Left lung (tissue), 10 donors: ENCODE results near the gene ATP6V1D. TPM values are rescaled to one million over a fixed set of nuclear protein-coding genes. Genes with fewer than 3 reads are reported as not detected.

Experiments
- ATAC-seq: fragments of 200-7000 bp; cut with Tn5 transposase; one replicate; pipeline ENCODE4 v1.9.1; 2020; ENCODE audit warnings: moderate library complexity
- DNase-seq, 4 donors: peaks; one replicate each; pipeline ENCODE4 v3.0.0-alpha.2; 2013 to 2020
- H3K27ac ChIP-seq, 2 donors: fragments of 200-600 bp; sonication (generic) in 1 of 2; one replicate each; pipeline versions ENCODE4 v1.5.0 to v1.8.0; 2020 to 2021
- H3K27me3 ChIP-seq, 2 donors: fragments of 200-600 bp; sonication (generic) in 1 of 2; one replicate each; pipeline versions ENCODE4 v1.5.0 to v1.8.0; 2020 to 2021
- H3K36me3 ChIP-seq, 2 donors: fragments of 200-600 bp; sonication (generic) in 1 of 2; one replicate each; pipeline versions ENCODE4 v1.5.0 to v1.8.0; 2020 to 2021
- H3K4me1 ChIP-seq, 2 donors: fragments of 200-600 bp; one replicate each; pipeline ENCODE4 v1.8.0; 2021
- H3K4me3 ChIP-seq, 2 donors: fragments of 200-600 bp; sonication (generic) in 1 of 2; one replicate each; pipeline versions ENCODE4 v1.5.0 to v1.8.0; 2020 to 2021; ENCODE audit warnings: mild to moderate bottlenecking in 1 of 2
- H3K9me3 ChIP-seq, 2 donors: fragments of 200-600 bp; sonication (generic) in 1 of 2; one replicate each; pipeline versions ENCODE4 v1.5.0 to v1.8.0; 2020 to 2021
- intact Hi-C, 2 donors: fragments of 100-400 bp; cut with DNase I; formaldehyde crosslinking; loops; one replicate each; pipeline versions ENCODE4 v1.11.2 to v1.14.2; 2022
- polyA plus RNA-seq, 6 donors: library from polyadenylated mRNA; unstranded; fragments of 120-200 nt; gene quantifications; one replicate each; pipeline ENCODE4 v1.2.1, GENCODE V29; 2013; ENCODE audit not compliant: insufficient read length in 6 of 6
- total RNA-seq, 2 donors: library from RNA; stranded (reverse); fragmentation: NEBNext Ultra II Directional; extraction: Animal tissue kit (Norgen Biotek cat#: 25700); gene quantifications; one replicate each; pipeline ENCODE4 v1.2.1, GENCODE V29; 2021
- TF ChIP-seq, protein P1 (sequence below), 2 donors: fragments of 200-600 bp; sonication (generic) in 1 of 2; IDR thresholded peaks; one replicate each; pipeline versions ENCODE4 v1.5.0 to v1.8.0; 2021; ENCODE audit warnings: antibody characterized with exemption in 2 of 2
- donor health status: DM: no; HTN: yes; CAD: no.
- donor health status: DM: no; HTN: no; CAD: no.

ATP6V1D gene
- total and polyA plus RNA-seq, 8 donors: 71.4 to 109 (median 85.6) TPM

GRCh38 chr14:67392800-67393199, 33.2 kb upstream of the ATP6V1D start:
- Histone ChIP-seq H3K4me1 (no peaks in the 10 kb centered on the region), H3K27me3 (no peaks in the 10 kb centered on the region), H3K9me3 (no peaks in the 10 kb centered on the region), H3K27ac (no peak overlapping the region), H3K36me3 (peaks cover 0 to 5% of the 10 kb centered on the region in 2 donors), H3K4me3 (no peak overlapping the region)
- intact Hi-C loops: no loop called here
- no peak for ATAC-seq
- no peak for DNase-seq
- TF ChIP-seq, protein P1, sequence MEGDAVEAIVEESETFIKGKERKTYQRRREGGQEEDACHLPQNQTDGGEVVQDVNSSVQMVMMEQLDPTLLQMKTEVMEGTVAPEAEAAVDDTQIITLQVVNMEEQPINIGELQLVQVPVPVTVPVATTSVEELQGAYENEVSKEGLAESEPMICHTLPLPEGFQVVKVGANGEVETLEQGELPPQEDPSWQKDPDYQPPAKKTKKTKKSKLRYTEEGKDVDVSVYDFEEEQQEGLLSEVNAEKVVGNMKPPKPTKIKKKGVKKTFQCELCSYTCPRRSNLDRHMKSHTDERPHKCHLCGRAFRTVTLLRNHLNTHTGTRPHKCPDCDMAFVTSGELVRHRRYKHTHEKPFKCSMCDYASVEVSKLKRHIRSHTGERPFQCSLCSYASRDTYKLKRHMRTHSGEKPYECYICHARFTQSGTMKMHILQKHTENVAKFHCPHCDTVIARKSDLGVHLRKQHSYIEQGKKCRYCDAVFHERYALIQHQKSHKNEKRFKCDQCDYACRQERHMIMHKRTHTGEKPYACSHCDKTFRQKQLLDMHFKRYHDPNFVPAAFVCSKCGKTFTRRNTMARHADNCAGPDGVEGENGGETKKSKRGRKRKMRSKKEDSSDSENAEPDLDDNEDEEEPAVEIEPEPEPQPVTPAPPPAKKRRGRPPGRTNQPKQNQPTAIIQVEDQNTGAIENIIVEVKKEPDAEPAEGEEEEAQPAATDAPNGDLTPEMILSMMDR (IDR thresholded peaks at IDR 0.05): no peak

DNA sequence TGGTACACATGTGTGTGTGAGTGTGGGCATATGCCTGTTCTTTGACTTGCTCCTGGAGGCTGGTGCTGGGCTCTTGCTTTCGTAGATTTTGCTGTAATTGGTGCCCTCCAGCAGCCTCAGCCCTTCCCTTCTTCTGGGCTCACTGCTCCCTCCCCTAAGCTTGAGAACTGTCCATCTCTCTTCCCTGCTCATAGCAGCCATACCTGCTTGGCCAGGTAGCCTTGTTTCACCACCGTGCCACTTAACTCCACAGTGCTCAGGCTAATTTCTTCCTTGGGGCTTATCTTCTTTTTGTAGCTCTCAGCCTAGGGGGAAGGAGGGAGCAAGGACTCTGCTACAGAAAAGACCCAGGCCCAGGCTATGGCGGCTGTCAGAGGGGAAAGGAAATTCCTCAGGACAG, 32.5 kb upstream of the ATP6V1D start:
- intact Hi-C loops: no loop called here
- TF ChIP-seq, protein P1 (IDR thresholded peaks at IDR 0.05): no peak
- Histone ChIP-seq H3K4me3 (no peak overlapping the region), H3K9me3 (no peaks in the 10 kb centered on the region), H3K4me1 (no peaks in the 10 kb centered on the region), H3K27ac (no peak overlapping the region), H3K27me3 (no peaks in the 10 kb centered on the region), H3K36me3 (peaks cover 0 to 10% of the 10 kb centered on the region in 2 donors)
- peak in 1 of 4 donors; percentile 31 for DNase-seq
- ATAC-seq: no peak

GRCh38 chr14:67391268-67391667, 31.7 kb upstream of the ATP6V1D start:
- TF ChIP-seq, protein P1 (IDR thresholded peaks at IDR 0.05): no peak
- ATAC-seq: no peak

DNA sequence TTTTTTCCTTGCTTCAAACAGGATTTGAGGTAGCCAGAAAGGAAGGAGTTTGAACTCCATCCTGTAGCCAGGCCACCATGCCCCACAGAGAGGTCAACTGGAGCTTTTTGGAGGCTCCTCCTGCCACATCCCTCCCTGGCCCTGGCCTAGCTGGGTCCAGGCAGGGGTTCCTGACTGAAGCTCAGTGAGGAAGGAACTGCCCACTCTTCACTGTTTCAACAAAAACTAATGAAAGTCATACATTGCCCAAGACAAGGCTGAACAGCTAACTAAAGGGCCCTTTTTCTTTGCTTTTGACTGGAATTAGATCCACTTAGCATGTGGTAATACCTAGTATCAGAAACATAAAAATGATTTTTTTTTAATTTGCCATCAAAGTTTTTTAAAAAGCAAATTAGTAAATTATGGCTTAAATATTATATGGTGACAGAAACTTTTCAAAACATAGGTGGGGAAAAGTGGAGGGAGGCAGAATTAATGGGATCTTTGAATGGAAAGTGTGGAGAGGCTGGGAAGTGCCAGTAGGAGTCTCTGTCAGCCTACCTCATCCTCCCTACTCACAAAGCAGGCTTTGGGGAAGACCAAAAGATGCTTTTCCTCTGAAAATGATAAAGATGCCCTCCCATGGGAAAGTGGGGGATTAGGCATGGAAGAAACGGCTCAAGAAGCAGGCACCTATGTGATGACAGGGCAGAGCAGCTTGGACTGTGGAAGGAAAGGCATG, 30.4 kb upstream of the ATP6V1D start:
- TF ChIP-seq, protein P1 (IDR thresholded peaks at IDR 0.05): no peak
- Histone ChIP-seq H3K27me3 (no peaks in the 10 kb centered on the region), H3K27ac (no peak overlapping the region), H3K36me3 (peaks cover 0 to 30% of the 10 kb centered on the region in 2 donors), H3K9me3 (no peaks in the 10 kb centered on the region), H3K4me3 (no peak overlapping the region), H3K4me1 (no peaks in the 10 kb centered on the region)
- intact Hi-C loops: no loop called here
- ATAC-seq (no peak), DNase-seq (no peak)

More at GRCh38 chr14:67391268-67391667, 31.7 kb upstream of the ATP6V1D start:
- no peaks in the 10 kb centered on the region for H3K9me3 ChIP-seq
- no peak overlapping the region for H3K4me3 ChIP-seq
- peaks cover 0 to 18% of the 10 kb centered on the region in 2 donors for H3K36me3 ChIP-seq
- no peaks in the 10 kb centered on the region for H3K27me3 ChIP-seq
- intact Hi-C loops: no loop called here
- no peak overlapping the region for H3K27ac ChIP-seq
- DNase-seq: no peak
- H3K4me1 ChIP-seq: no peaks in the 10 kb centered on the region

DNA sequence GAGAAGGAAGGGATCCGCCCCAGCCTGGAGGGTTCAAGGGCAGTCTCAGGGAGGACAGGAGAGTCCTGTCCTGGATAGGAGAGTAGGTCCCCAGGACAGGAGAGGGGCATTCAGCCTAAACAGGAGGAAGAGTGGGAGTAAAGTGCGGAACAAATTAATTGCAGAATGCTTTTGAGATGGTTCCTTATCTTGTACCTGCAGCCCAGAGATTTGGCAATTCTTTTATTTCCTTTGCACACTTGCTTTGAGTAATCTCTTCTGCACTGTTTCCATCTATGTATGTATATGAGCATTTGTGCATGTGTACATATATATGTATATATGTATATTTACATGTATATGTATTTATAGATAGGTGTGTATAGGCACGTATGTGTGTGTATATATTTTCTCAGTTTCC, 29.7 kb upstream of the ATP6V1D start:
- intact Hi-C loops: no loop called here
- DNase-seq: no peak
- Histone ChIP-seq H3K27me3 (no peaks in the 10 kb centered on the region), H3K4me1 (no peaks in the 10 kb centered on the region), H3K9me3 (no peaks in the 10 kb centered on the region), H3K36me3 (peaks cover 0 to 37% of the 10 kb centered on the region in 2 donors), H3K27ac (no peak overlapping the region), H3K4me3 (no peak overlapping the region)
- no peak for ATAC-seq
- TF ChIP-seq, protein P1 (IDR thresholded peaks at IDR 0.05): no peak
